Measurements from ENCODE around the gene SYNE2. TPM values are rescaled to one million over a fixed set of nuclear protein-coding genes. Genes with fewer than 3 reads are reported as not detected.

The SYNE2 gene
- total RNA-seq, 1 donor from 2014 or later: 105 TPM

GRCh38 chr14:64232944-64233343, 380.1 kb downstream of the SYNE2 start:
- Mint-ChIP-seq H3K27me3 (ENCODE audit: insufficient read depth, low read depth) (peaks cover 2% of the 10 kb centered on the region), H3K36me3 (peaks cover 17% of the 10 kb centered on the region), H3K9me3 (no peaks in the 10 kb centered on the region), H3K4me1 (peaks cover 9% of the 10 kb centered on the region), H3K27ac (no peak overlapping the region), H3K4me3 (no peak overlapping the region)
- Histone ChIP-seq H3K79me2 (ENCODE audit: low read depth) (no peaks in the 10 kb centered on the region), H3K4me1 (no peaks in the 10 kb centered on the region), H3K9me3 (ENCODE audit: low read depth) (no peaks in the 10 kb centered on the region), H2AFZ (replicated peaks) (no peak overlapping the region), H3K27me3 (no peaks in the 10 kb centered on the region), H3F3A (ENCODE audit: low read depth) (no peaks in the 10 kb centered on the region), H3K4me2 (no peak overlapping the region), H3K36me3 (no peaks in the 10 kb centered on the region), H3K27ac (no peak overlapping the region), H3K9ac (no peak overlapping the region), H4K20me1 (ENCODE audit: low read depth) (no peaks in the 10 kb centered on the region), H3K4me3 (no peak overlapping the region)
- no peak for DNase-seq (ENCODE audit: low spot score)
- TF ChIP-seq EZH2phosphoT487 (IDR thresholded peaks at IDR 0.05) (no peak), CTCF (IDR thresholded peaks at IDR 0.05) (no peak), EZH2 (IDR thresholded peaks at IDR 0.05) (no peak)

- no peak overlapping the region for H3K9ac ChIP-seq
- H3K79me2 ChIP-seq (ENCODE audit: low read depth): no peaks in the 10 kb centered on the region
- H3K27me3 Mint-ChIP-seq (ENCODE audit: insufficient read depth, low read depth): peaks cover 3% of the 10 kb centered on the region
- H3K9me3 Mint-ChIP-seq: no peaks in the 10 kb centered on the region
- no peaks in the 10 kb centered on the region for H4K20me1 ChIP-seq (ENCODE audit: low read depth)
- no peak overlapping the region for H3K4me3 Mint-ChIP-seq
- TF ChIP-seq CTCF (IDR thresholded peaks at IDR 0.05): no peak
- H3K36me3 Mint-ChIP-seq: peaks cover 12% of the 10 kb centered on the region
- H3K27ac Mint-ChIP-seq: no peak overlapping the region
- no peaks in the 10 kb centered on the region for H3F3A ChIP-seq (ENCODE audit: low read depth)
- no peaks in the 10 kb centered on the region for H3K9me3 ChIP-seq (ENCODE audit: low read depth)
- no peaks in the 10 kb centered on the region for H3K27me3 ChIP-seq
- H3K27ac ChIP-seq: no peak overlapping the region
- no peaks in the 10 kb centered on the region for H3K36me3 ChIP-seq
- H3K4me2 ChIP-seq: no peak overlapping the region
- no peak for DNase-seq (ENCODE audit: low spot score)
- H3K4me1 Mint-ChIP-seq: peaks cover 12% of the 10 kb centered on the region
- H3K4me1 ChIP-seq: no peaks in the 10 kb centered on the region
- H2AFZ ChIP-seq (replicated peaks): no peak overlapping the region
- no peak overlapping the region for H3K4me3 ChIP-seq
These were observed 380.9 kb downstream of the SYNE2 start for GRCh38 chr14:64233531-64234190.

GRCh38 chr14:64234877-64235651, 382.3 kb downstream of the SYNE2 start:
- H3K4me2 ChIP-seq: no peak overlapping the region

More at GRCh38 chr14:64234877-64235651, 382.3 kb downstream of the SYNE2 start:
- Histone ChIP-seq H3K9ac (no peak overlapping the region), H3K79me2 (ENCODE audit: low read depth) (no peaks in the 10 kb centered on the region), H4K20me1 (ENCODE audit: low read depth) (no peaks in the 10 kb centered on the region), H3K4me1 (no peaks in the 10 kb centered on the region), H2AFZ (replicated peaks) (no peak overlapping the region), H3K36me3 (no peaks in the 10 kb centered on the region), H3K27ac (no peak overlapping the region), H3K9me3 (ENCODE audit: low read depth) (no peaks in the 10 kb centered on the region), H3K27me3 (no peaks in the 10 kb centered on the region), H3F3A (ENCODE audit: low read depth) (no peaks in the 10 kb centered on the region), H3K4me3 (no peak overlapping the region)
- peaks cover 17% of the 10 kb centered on the region for H3K4me1 Mint-ChIP-seq
- H3K4me3 Mint-ChIP-seq: no peak overlapping the region
- TF ChIP-seq EZH2 (IDR thresholded peaks at IDR 0.05): no peak
- TF ChIP-seq EZH2phosphoT487 (IDR thresholded peaks at IDR 0.05): no peak
- no peak for TF ChIP-seq CTCF (IDR thresholded peaks at IDR 0.05)
- DNase-seq (ENCODE audit: low spot score): no peak
- H3K27me3 Mint-ChIP-seq (ENCODE audit: insufficient read depth, low read depth): peaks cover 3% of the 10 kb centered on the region
- H3K9me3 Mint-ChIP-seq: no peaks in the 10 kb centered on the region
- no peak overlapping the region for H3K27ac Mint-ChIP-seq
- H3K36me3 Mint-ChIP-seq: peaks cover 9% of the 10 kb centered on the region

Measured in neural progenitor cell (in vitro differentiated cells).